ENCODE results near the gene NAV1.
"Not testable (repeated sequence)": the region's sequence is repeated elsewhere in the genome, so short reads cannot be mapped to it uniquely, and the experiment has no call there.

GRCh38 chr1:201520046-201520575, 18.8 kb upstream of the NAV1 start:
- not testable (repeated sequence) for TF ChIP-seq POLR2AphosphoS5 (IDR thresholded peaks at IDR 0.05; ENCODE audit: low read depth, low read length); ATF2 (IDR thresholded peaks at IDR 0.05; ENCODE audit: low read length); MAFK (IDR thresholded peaks at IDR 0.05; ENCODE audit: low read depth, low read length)

All from H1 (cell line).